ENCODE results near the gene GHRHR. TPM values are rescaled to one million over a fixed set of nuclear protein-coding genes. Genes with fewer than 3 reads are reported as not detected.

The GHRHR gene
- total and polyA plus RNA-seq, 9 of the 15 experiments (the other 6 are each of a cell fraction or from before 2014, with no cell fraction given): not detected

- in situ Hi-C loops (cut with MboI) (no loop called here), intact Hi-C loops (cut with micrococcal nuclease) (no loop called here)
- Histone ChIP-seq H3K9ac (ENCODE audit: insufficient read depth in 1 of 2, low read depth in 2 of 2, low read length in 2 of 2) (no peak overlapping the region), H3K9me1 (ENCODE audit: control insufficient read depth, insufficient read depth, low read length) (no peaks in the 10 kb centered on the region), H3K27me3 (ENCODE audit: control insufficient read depth in 2 of 2, insufficient read depth in 2 of 2, low read length in 2 of 2) (peaks cover 15 to 57% of the 10 kb centered on the region in 2 experiments; a peak in 3 of 5 replicates), H3K4me3 (no peak overlapping the region), H3K27ac (ENCODE audit: extremely low read depth, low read depth, low read length) (no peak overlapping the region), H3K4me1 (replicated peaks in 1 of 2; ENCODE audit: control insufficient read depth in 2 of 2, insufficient read depth in 2 of 2, low read length in 2 of 2) (no peaks in the 10 kb centered on the region), H4K20me1 (replicated peaks; ENCODE audit: control insufficient read depth, insufficient read depth, low read length) (no peaks in the 10 kb centered on the region), H3K9me3 (replicated peaks; ENCODE audit: control insufficient read depth, insufficient read depth, low read depth, low read length) (no peaks in the 10 kb centered on the region), H2AFZ (ENCODE audit: low read depth, low read length) (no peak overlapping the region), H3K36me3 (ENCODE audit: control insufficient read depth, insufficient read depth, low read length) (no peaks in the 10 kb centered on the region), H3K79me2 (ENCODE audit: control insufficient read depth, insufficient read depth, low read length) (no peaks in the 10 kb centered on the region), H3K4me2 (ENCODE audit: insufficient read depth, low read length) (no peak overlapping the region)
- no peak for FAIRE-seq
- no TSS peak for BruUV-seq (replicated peaks)
- no peak for ATAC-seq
- 1% methylated on average over 6 of the region's 6 CpGs for WGBS (ENCODE audit: insufficient coverage, low coverage, missing lambda C conversion rate)
- ChIA-PET CTCF (ENCODE audit: low intra/inter-chr PET ratio) (no interaction called here), POLR2A (interaction anchor here (0.7 kb wide), 1 partner anchor 13 kb away, joined by 3 read pairs; no protein-coding TSS in a partner anchor)
- no peak for DNase-seq (ENCODE audit: extremely low read depth in 1 of 4, low spot score in 3 of 4)
- TF ChIP-seq FOS (IDR thresholded peaks at IDR 0.05; ENCODE audit: extremely low read depth, insufficient read length) (no peak), KDM4B (IDR thresholded peaks at IDR 0.05; ENCODE audit: borderline replicate concordance in 2 of 2, low read depth in 1 of 2) (no peak), RNF219 (CRISPR knock-in tag; IDR thresholded peaks at IDR 0.05) (no peak), NEUROD1 (IDR thresholded peaks at IDR 0.05; ENCODE audit: borderline replicate concordance, low read depth, low read length, partially characterized antibody) (no peak), ZNF395 (CRISPR knock-in tag; IDR thresholded peaks at IDR 0.05) (no peak), MITF (IDR thresholded peaks at IDR 0.05) (no peak), L3MBTL2 (IDR thresholded peaks at IDR 0.05) (no peak), ZNF318 (IDR thresholded peaks at IDR 0.05; ENCODE audit: borderline replicate concordance in 1 of 2, low read depth in 1 of 2) (no peak)
Measured at GRCh38 chr7:31003721-31004120, 40.0 kb downstream of the GHRHR start.

Measured in K562 (cell line).